Measurements from ENCODE around the gene GABRP.

GABRP gene

DNA sequence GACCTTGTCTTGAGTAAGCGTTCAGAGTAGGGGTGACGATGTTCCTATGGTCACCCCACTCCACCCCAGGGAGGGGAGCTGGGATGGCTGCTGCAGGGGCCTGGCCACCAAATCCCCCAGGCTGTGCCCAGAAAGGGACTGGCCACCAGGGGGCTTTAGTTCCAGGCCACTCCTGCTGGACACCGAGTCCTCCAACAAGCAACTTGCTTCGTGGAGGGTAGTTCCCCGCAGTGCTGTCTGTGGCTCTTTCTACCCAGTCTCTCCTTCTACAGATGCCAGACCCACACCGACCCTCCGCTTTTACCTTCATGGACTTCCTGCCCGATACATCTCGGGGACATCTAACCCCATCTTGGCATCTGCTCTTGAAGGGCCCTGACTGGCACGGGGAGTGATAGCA is 35.7 kb upstream of the GABRP start:
- CTCF ChIA-PET = interaction anchor here (0.6 to 9.3 kb wide), 2 partner anchors 17 to 44 kb away, joined by 3 to 146 read pairs; no protein-coding TSS in a partner anchor
- DNase-seq (ENCODE audit: low spot score) = no peak
- POLR2A ChIA-PET (ENCODE audit: low non-redundant PET) = no interaction called here
- H3K27ac ChIP-seq = no peak overlapping the region
- no peak for TF ChIP-seq CTCF (conservative IDR thresholded peaks at IDR 0.05; ENCODE audit: low read depth)

- ChIA-PET CTCF (interaction anchor here (0.7 to 9.3 kb wide), 2 partner anchors 43 to 76 kb away, joined by 4 to 146 read pairs; no protein-coding TSS in a partner anchor), POLR2A (ENCODE audit: low non-redundant PET) (no interaction called here)
- H3K27ac ChIP-seq = no peak overlapping the region
- no peak for TF ChIP-seq CTCF (conservative IDR thresholded peaks at IDR 0.05; ENCODE audit: low read depth)
- no peak for DNase-seq (ENCODE audit: low spot score)
Measured at GRCh38 chr5:170748951-170749471, 34.5 kb upstream of the GABRP start.

DNA sequence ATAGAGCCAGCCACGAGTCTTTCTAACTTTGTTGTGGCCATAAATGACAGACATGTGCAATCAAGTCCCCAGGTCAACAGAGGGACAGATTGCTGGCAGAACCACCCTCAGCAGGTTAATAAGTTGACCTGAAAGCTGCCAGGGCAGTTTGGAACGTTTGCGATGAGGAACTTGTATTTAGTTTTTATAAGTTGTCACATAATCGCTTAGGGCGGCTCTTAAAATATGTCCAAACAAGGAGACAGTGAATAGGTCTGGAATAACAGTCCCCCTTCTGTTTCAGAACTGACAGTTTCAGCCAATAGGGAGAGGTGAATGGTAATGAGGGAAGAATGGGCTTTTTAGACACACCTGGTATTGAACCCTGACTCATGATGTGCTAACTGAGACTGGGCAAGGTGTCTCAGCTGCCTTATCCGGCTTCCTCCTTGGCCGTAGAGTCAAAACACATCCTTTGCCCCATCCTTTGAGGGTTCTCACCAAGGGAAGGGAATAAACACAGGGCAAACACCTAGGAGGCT is 33.6 kb upstream of the GABRP start:
- no peak for TF ChIP-seq CTCF (conservative IDR thresholded peaks at IDR 0.05; ENCODE audit: low read depth)
- DNase-seq (ENCODE audit: low spot score) = no peak
- POLR2A ChIA-PET (ENCODE audit: low non-redundant PET) = no interaction called here
- H3K27ac ChIP-seq = no peak overlapping the region
- CTCF ChIA-PET = interaction anchor here (9.3 kb wide), 1 partner anchor 42 kb away, joined by 146 read pairs; no protein-coding TSS in a partner anchor

- CTCF ChIA-PET = interaction anchor here (0.5 to 9.3 kb wide), 2 partner anchors 41 to 59 kb away, joined by 4 to 146 read pairs; no protein-coding TSS in a partner anchor
- no peak for DNase-seq (ENCODE audit: low spot score)
Measured at GRCh38 chr5:170750791-170751190, 32.7 kb upstream of the GABRP start.

DNA sequence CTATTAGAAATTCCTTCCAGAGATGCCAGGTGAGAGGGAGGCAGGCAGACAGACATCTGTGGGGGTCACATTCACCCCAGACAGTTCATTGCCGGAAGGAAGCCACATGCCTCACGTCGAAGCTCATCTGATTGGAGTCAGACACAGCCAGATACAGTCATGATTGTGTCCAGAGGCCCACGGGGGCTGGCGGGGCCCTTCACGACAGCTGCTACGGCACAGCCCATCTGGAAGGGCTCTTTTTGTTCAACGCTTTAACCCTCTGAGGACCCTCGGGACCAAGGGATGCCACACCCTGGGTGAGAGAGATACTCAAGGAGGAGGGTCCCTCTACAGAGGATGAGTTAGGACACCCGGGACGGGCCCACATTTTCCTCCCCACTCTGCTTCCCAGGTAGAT is 31.9 kb upstream of the GABRP start:
- H3K27ac ChIP-seq = peak overlapping the region; percentile 69
- no peak for DNase-seq (ENCODE audit: low spot score)
- CTCF ChIA-PET = interaction anchor here (1.2 to 9.3 kb wide), 2 partner anchors 8 to 40 kb away, joined by 3 to 146 read pairs; no protein-coding TSS in a partner anchor
- POLR2A ChIA-PET (ENCODE audit: low non-redundant PET) = no interaction called here
- no peak for TF ChIP-seq CTCF (conservative IDR thresholded peaks at IDR 0.05; ENCODE audit: low read depth)

More at GRCh38 chr5:170750791-170751190, 32.7 kb upstream of the GABRP start:
- TF ChIP-seq CTCF (conservative IDR thresholded peaks at IDR 0.05; ENCODE audit: low read depth) = no peak
- POLR2A ChIA-PET (ENCODE audit: low non-redundant PET) = interaction anchor here (0.5 kb wide), 1 partner anchor 8 kb away, joined by 4 read pairs; no protein-coding TSS in a partner anchor
- no peak overlapping the region for H3K27ac ChIP-seq

DNA sequence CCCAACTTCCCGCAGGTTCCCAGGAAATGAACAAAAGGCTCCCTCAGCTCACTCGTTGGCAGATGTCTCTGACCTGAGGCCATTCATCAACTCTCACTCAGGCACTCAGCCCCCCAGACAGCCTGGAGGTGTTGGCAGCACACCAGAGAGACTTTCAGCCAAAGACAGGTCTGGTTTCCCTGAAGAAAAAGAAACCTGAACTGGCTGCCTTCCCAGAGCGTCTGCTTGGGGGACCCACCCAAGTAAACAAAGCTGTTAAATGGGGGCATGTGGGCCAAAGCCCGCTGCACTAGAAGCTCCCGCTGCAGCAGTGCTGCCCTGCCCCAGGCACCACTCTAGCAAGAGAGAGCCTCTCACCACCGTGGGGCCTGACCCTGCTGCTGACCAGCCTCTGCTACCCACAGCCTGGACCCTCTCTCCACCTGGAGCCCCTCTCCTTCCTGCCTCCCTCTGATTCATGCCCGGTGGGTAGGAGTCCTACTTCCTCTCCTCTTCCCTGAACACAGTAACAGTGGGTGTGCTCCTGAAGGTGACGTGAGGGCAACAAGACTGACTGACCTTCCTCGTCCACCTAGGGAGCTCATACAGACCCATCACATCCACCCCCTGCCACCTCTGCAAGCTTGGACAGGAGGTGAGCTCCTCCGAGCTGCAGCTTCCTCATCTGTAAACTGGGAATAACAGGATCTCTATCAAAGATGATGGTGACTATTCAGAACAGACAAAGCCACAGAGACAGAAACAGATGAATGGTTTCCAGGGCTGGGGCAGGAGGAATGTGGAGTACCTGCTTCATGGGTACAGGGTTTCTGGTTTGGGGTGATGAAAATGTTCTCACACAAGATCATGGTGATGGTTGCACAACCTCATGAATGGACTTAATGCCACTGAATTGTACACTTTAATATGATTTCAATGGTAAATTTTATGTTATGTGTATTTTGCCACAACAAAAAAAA is 31.0 kb upstream of the GABRP start:
- ChIA-PET POLR2A (ENCODE audit: low non-redundant PET) (no interaction called here), CTCF (interaction anchor here (0.6 to 1.2 kb wide), 2 partner anchors 9 to 888 kb away, joined by 3 read pairs; no protein-coding TSS in a partner anchor)
- no peak for TF ChIP-seq CTCF (conservative IDR thresholded peaks at IDR 0.05; ENCODE audit: low read depth)
- peak overlapping the region; percentile 69 for H3K27ac ChIP-seq
- DNase-seq (ENCODE audit: low spot score) = no peak
